GM12875 (cell line): ENCODE results near the gene ASIC3.

Experiments used
- H3K4me3 ChIP-seq: one replicate; pipeline ENCODE4 v1.5.1; 2011; ENCODE audit warnings: low read depth, low read length, control low read depth
- TF ChIP-seq, protein P1 (sequence below): IDR thresholded peaks from 2 replicates; pipeline ENCODE4 v1.5.1; 2011; ENCODE audit warnings: low read depth, mild to moderate bottlenecking, control low read depth, inconsistent platforms, low read length, moderate library complexity, borderline replicate concordance; ENCODE audit not compliant: insufficient read depth

Gene ASIC3

GRCh38 chr7:151047976-151048815 lies at the start of gene ASIC3:
TSS of gene ASIC3 (plus strand) at chr7:151048531. CDS start at chr7:151048886, 355 bp downstream.
- TF ChIP-seq, protein P1, sequence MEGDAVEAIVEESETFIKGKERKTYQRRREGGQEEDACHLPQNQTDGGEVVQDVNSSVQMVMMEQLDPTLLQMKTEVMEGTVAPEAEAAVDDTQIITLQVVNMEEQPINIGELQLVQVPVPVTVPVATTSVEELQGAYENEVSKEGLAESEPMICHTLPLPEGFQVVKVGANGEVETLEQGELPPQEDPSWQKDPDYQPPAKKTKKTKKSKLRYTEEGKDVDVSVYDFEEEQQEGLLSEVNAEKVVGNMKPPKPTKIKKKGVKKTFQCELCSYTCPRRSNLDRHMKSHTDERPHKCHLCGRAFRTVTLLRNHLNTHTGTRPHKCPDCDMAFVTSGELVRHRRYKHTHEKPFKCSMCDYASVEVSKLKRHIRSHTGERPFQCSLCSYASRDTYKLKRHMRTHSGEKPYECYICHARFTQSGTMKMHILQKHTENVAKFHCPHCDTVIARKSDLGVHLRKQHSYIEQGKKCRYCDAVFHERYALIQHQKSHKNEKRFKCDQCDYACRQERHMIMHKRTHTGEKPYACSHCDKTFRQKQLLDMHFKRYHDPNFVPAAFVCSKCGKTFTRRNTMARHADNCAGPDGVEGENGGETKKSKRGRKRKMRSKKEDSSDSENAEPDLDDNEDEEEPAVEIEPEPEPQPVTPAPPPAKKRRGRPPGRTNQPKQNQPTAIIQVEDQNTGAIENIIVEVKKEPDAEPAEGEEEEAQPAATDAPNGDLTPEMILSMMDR = no peak
- no peak within 1 kb of the TSS for H3K4me3 ChIP-seq

- TF ChIP-seq, protein P1 = no peak
- H3K4me3 ChIP-seq = no peak overlapping the region
These were observed 49.3 kb upstream of the ASIC3 start for GRCh38 chr7:150999001-150999400.

- H3K4me3 ChIP-seq = no peak overlapping the region
- TF ChIP-seq, protein P1 = no peak
These were observed 48.7 kb upstream of the ASIC3 start for GRCh38 chr7:150999497-151000230.

- H3K4me3 ChIP-seq = no peak overlapping the region
- TF ChIP-seq, protein P1 = no peak
These were observed 47.3 kb upstream of the ASIC3 start for GRCh38 chr7:151000897-151001495.

GRCh38 chr7:151001546-151001945 lies 46.8 kb upstream of the ASIC3 start:
- TF ChIP-seq, protein P1 = no peak
- H3K4me3 ChIP-seq = no peak overlapping the region

GRCh38 chr7:151003572-151003971 lies 44.8 kb upstream of the ASIC3 start:
- H3K4me3 ChIP-seq = no peak overlapping the region
- TF ChIP-seq, protein P1 = no peak
